Stimulated activated CD8-positive, alpha-beta memory T cell treated with anti-CD3 and anti-CD28 coated beads, Interleukin-7, amount 100 ng/mL, for 1 hour (primary cell): ENCODE measurements around the gene CDRT15.
"Not testable (repeated sequence)": the region's sequence is repeated elsewhere in the genome, so short reads cannot be mapped to it uniquely, and the experiment has no call there.

Source experiments
- DNase-seq, 2 donors: peaks; one replicate each; pipeline ENCODE4 v3.0.0-alpha.2; 2020; ENCODE audit warnings: low read depth in 2 of 2

The CDRT15 gene

GRCh38 chr17:14186443-14186842, 50.2 kb downstream of the CDRT15 start:
- DNase-seq = not testable (repeated sequence)
